MM.1S (cell line): ENCODE results near the gene MPL.

Source experiments
- DNase-seq: peaks from one replicate; pipeline ENCODE4 v3.0.0-alpha.2; 2015
- H2AFZ ChIP-seq: fragments of 300-600 bp; sonication (generic); 2 replicates; pipeline ENCODE4 v1.6.0; 2016; ENCODE audit warnings: antibody characterized with exemption, low read length
- H3F3A ChIP-seq: fragments of 300-600 bp; sonication (generic); 2 replicates; pipeline ENCODE4 v1.6.1; 2016; ENCODE audit warnings: mild to moderate bottlenecking, antibody characterized with exemption, low read length, moderate library complexity, mixed read lengths; ENCODE audit not compliant: insufficient read depth
- H3K27ac ChIP-seq: fragments of 300-600 bp; sonication (generic); 2 replicates; pipeline ENCODE4 v1.5.1; 2016; ENCODE audit warnings: mild to moderate bottlenecking, low read length
- H3K27me3 ChIP-seq: fragments of 300-600 bp; sonication (generic); replicated peaks from 2 replicates; pipeline ENCODE4 v1.6.0; 2016; ENCODE audit warnings: low read length; ENCODE audit not compliant: insufficient read depth
- H3K36me3 ChIP-seq: fragments of 300-600 bp; sonication (generic); replicated peaks from 2 replicates; pipeline ENCODE4 v1.6.1; 2016; ENCODE audit warnings: mild to moderate bottlenecking, low read length, mixed read lengths; ENCODE audit not compliant: insufficient read depth
- H3K4me1 ChIP-seq: fragments of 300-600 bp; sonication (generic); 2 replicates; pipeline ENCODE4 v1.6.1; 2016; ENCODE audit warnings: low read length, mixed read lengths
- H3K4me2 ChIP-seq: fragments of 300-600 bp; sonication (generic); 2 replicates; pipeline ENCODE4 v1.6.0; 2016; ENCODE audit warnings: low read depth, low read length
- H3K4me3 ChIP-seq: fragments of 300-600 bp; sonication (generic); 2 replicates; pipeline ENCODE4 v1.5.1; 2016; ENCODE audit warnings: low read length, mixed read lengths
- H3K79me2 ChIP-seq: fragments of 300-600 bp; sonication (generic); 2 replicates; pipeline ENCODE4 v1.6.1; 2016; ENCODE audit warnings: mixed run types, low read length, mixed read lengths
- H3K9ac ChIP-seq: fragments of 300-600 bp; sonication (generic); 2 replicates; pipeline ENCODE4 v1.6.1; 2016; ENCODE audit warnings: low read length, mixed read lengths
- H3K9me2 ChIP-seq: fragments of 300-600 bp; sonication (generic); replicated peaks from 2 replicates; pipeline ENCODE4 v1.6.1; 2016; ENCODE audit warnings: mild to moderate bottlenecking, low read length, mixed read lengths; ENCODE audit not compliant: insufficient read depth
- H3K9me3 ChIP-seq: fragments of 300-600 bp; sonication (generic); replicated peaks from 2 replicates; pipeline ENCODE4 v1.6.1; 2016; ENCODE audit warnings: mild to moderate bottlenecking, low read length, mixed read lengths; ENCODE audit not compliant: insufficient read depth
- H4K20me1 ChIP-seq: fragments of 300-600 bp; sonication (generic); 2 replicates; pipeline ENCODE4 v1.6.1; 2016; ENCODE audit warnings: mild to moderate bottlenecking, low read length, moderate library complexity, mixed read lengths; ENCODE audit not compliant: insufficient read depth
- EZH2 ChIP-seq: fragments of 300-600 bp; sonication (generic); optimal IDR thresholded peaks from 2 replicates; pipeline ENCODE3; 2017; ENCODE audit warnings: low read depth, mild to moderate bottlenecking, antibody characterized with exemption, low read length, mixed read lengths
- EZH2phosphoT487 ChIP-seq: fragments of 300-600 bp; sonication (generic); IDR thresholded peaks from 2 replicates; pipeline ENCODE4 v1.6.1; 2018; ENCODE audit warnings: antibody characterized with exemption, low read length
- TF ChIP-seq, protein P1 (sequence below): fragments of 300-600 bp; sonication (generic); IDR thresholded peaks from 2 replicates; pipeline ENCODE4 v1.5.1; 2016; ENCODE audit warnings: antibody characterized with exemption, low read length, mixed read lengths

MPL gene

DNA sequence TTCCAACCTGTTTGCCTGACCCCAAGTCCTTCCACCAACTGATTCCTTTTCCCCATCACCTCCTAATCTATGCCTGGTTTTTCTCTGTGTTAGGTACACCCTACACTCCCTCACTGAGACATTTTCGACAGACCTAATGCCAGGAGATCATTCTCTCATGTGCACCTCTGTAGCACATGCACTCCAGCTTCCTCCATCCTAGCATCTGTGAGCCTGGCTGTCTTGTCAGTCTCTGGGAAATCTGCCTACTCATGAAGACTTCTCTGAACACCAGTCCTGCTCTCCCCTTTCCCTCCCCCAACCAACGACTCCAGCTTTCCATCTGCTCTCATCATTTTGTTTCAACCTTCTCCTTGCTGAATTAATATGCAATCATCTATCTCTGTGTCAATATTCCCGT is 51.0 kb downstream of the MPL start:
- H3K4me3 ChIP-seq = peak overlapping the region; percentile 78
- peak overlapping the region; percentile 97 for H3K4me2 ChIP-seq
- 0 out of 2 replicates have a peak overlapping the region, but pooled peaks have one; percentile 59 for H3K27ac ChIP-seq
- peaks cover 12% of the 10 kb centered on the region; the same call in 1 of the 2 replicates for H3K36me3 ChIP-seq
- no peaks in the 10 kb centered on the region for H3F3A ChIP-seq
- H3K9me3 ChIP-seq = no peaks in the 10 kb centered on the region
- H3K79me2 ChIP-seq = peaks cover 63% of the 10 kb centered on the region
- no peaks in the 10 kb centered on the region for H4K20me1 ChIP-seq
- DNase-seq = no peak
- no peak overlapping the region for H2AFZ ChIP-seq
- TF ChIP-seq, protein P1, sequence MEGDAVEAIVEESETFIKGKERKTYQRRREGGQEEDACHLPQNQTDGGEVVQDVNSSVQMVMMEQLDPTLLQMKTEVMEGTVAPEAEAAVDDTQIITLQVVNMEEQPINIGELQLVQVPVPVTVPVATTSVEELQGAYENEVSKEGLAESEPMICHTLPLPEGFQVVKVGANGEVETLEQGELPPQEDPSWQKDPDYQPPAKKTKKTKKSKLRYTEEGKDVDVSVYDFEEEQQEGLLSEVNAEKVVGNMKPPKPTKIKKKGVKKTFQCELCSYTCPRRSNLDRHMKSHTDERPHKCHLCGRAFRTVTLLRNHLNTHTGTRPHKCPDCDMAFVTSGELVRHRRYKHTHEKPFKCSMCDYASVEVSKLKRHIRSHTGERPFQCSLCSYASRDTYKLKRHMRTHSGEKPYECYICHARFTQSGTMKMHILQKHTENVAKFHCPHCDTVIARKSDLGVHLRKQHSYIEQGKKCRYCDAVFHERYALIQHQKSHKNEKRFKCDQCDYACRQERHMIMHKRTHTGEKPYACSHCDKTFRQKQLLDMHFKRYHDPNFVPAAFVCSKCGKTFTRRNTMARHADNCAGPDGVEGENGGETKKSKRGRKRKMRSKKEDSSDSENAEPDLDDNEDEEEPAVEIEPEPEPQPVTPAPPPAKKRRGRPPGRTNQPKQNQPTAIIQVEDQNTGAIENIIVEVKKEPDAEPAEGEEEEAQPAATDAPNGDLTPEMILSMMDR = no peak
- no peak for TF ChIP-seq EZH2phosphoT487
- no peak for TF ChIP-seq EZH2
- no peaks in the 10 kb centered on the region for H3K27me3 ChIP-seq
- peak overlapping the region; percentile 82 for H3K9ac ChIP-seq
- H3K9me2 ChIP-seq = no peaks in the 10 kb centered on the region
- H3K4me1 ChIP-seq = peaks cover 12% of the 10 kb centered on the region; the same call in 1 of the 2 replicates

DNA sequence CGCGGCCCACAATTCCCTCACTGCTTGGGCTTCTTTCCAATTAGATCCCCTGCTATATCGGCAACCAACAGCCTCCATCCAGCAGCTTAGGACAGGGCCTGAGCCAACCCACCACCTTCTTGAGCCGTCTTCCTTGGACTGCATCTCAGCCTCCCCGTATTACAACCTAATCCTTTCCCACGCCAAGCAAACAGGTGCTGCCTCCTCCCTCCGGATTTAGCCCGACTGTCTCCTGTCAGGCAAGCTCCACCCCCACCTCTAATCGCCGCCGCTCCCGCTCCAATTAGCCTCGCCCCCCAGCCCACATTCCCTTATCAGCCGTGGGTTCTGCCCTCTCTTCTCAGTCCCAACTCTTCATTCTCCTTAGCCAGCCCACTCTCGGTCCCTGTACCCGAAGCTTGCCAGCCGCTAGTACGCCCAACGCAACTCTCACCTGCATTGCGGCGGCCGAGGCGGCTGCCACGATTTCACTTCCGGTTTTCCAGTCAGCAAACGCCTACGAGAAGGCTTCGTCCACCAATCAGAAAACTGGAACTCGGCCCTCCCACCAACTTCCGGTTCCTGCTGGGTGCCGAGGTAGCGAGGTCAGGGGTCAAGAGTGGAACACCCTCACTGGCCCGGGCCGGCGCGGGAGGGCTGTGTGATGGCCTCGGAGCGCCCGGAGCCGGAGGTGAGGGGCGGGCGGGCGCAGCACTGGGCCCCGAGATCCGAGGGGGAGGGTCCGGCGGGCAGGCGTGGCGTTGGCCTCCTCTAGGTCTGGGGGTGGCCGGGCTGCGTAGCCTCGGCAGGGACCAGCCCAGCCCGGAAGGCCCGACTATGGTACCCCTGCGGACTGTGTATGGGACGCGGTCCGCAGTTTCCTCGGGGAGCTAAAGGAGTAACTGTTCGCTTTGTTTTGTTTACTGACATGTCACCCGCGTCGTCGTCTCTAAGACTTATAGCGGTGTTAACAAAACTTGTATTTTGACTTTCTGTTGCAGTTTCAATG is 52.0 kb downstream of the MPL start, which contains the start of the genes MED8 and SZT2:
TSS of gene MED8 (minus strand) at position 475 of the 988 bp plus-strand sequence. CDS start at position 439, 36 bp downstream.
TSS of gene SZT2 (plus strand) at position 574 of the 988 bp plus-strand sequence. CDS start at position 644, 70 bp downstream.
- Histone ChIP-seq H3K4me3 (peak within 1 kb of the TSS; percentile 78), H3K9ac (peak within 1 kb of the TSS; percentile 82), H3K9me2 (no peaks in the 10 kb centered on the region), H2AFZ (peak within 1 kb of the TSS; percentile 67), H3K27ac (peak within 1 kb of the TSS; percentile 59; the same call in 1 of the 2 replicates), H4K20me1 (no peaks in the 10 kb centered on the region), H3K27me3 (no peaks in the 10 kb centered on the region), H3K79me2 (peaks cover 63% of the 10 kb centered on the region), H3K9me3 (no peaks in the 10 kb centered on the region), H3K4me2 (peak within 1 kb of the TSS; percentile 97), H3K4me1 (peaks cover 12% of the 10 kb centered on the region; the same call in 1 of the 2 replicates), H3F3A (no peaks in the 10 kb centered on the region), H3K36me3 (peaks cover 10% of the 10 kb centered on the region; the same call in 1 of the 2 replicates)
- TF ChIP-seq, protein P1 = no peak
- TF ChIP-seq EZH2phosphoT487 (no peak), EZH2 (no peak)
- DNase-seq = peak; percentile 96

DNA sequence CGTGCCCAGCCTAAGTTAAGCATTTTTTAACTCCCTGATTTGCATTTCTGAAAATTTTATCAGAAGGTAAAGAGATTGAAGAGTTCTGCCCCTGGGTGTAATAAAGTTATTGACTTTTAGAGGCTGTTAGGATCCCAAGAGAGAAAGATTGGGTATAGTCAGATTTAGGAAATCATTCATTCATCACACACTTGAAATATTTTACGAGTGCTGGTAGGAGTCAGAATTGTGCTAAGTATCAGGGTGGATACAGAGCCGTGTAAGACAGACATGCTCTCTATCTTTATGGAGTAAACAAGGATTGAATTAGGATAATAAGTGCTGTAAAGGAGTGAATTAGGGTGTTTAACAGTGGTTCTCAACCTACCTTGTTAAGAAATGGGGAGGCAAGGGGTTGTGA is 55.1 kb downstream of the MPL start:
- Histone ChIP-seq H4K20me1 (no peaks in the 10 kb centered on the region), H3K4me1 (peaks cover 12% of the 10 kb centered on the region; the same call in 1 of the 2 replicates), H3K9me2 (no peaks in the 10 kb centered on the region), H3K9ac (no peak overlapping the region), H3F3A (no peaks in the 10 kb centered on the region), H3K27me3 (no peaks in the 10 kb centered on the region), H3K4me3 (no peak overlapping the region), H3K27ac (no peak overlapping the region), H2AFZ (no peak overlapping the region), H3K4me2 (no peak overlapping the region), H3K36me3 (no peaks in the 10 kb centered on the region; the same call in 1 of the 2 replicates), H3K9me3 (no peaks in the 10 kb centered on the region), H3K79me2 (peaks cover 55% of the 10 kb centered on the region)
- TF ChIP-seq, protein P1 = no peak
- TF ChIP-seq EZH2 (no peak), EZH2phosphoT487 (no peak)
- DNase-seq = no peak
